SJSA1 (cell line): ENCODE measurements around the gene NALF2. TPM values are rescaled to one million over a fixed set of nuclear protein-coding genes. Genes with fewer than 3 reads are reported as not detected.

ENCODE experiments used
- DNase-seq, 2 experiments: peaks; one replicate each; pipeline ENCODE4 v3.0.0-alpha.2; 2015 to 2020; ENCODE audit warnings: low spot score in 2 of 2, low read depth in 1 of 2
- H3K27ac ChIP-seq: fragments of 250-450 bp; sonication (Bioruptor Pico); 2 replicates; pipeline ENCODE4 v1.5.1; 2020; ENCODE audit warnings: mild to moderate bottlenecking, moderate library complexity
- H3K27me3 ChIP-seq: fragments of 250-450 bp; sonication (Bioruptor Pico); replicated peaks from 2 replicates; pipeline ENCODE4 v1.5.1; 2020; ENCODE audit warnings: mild to moderate bottlenecking, moderate library complexity
- H3K36me3 ChIP-seq: fragments of 250-450 bp; sonication (Bioruptor Pico); 2 replicates; pipeline ENCODE4 v1.5.1; 2020; ENCODE audit warnings: mild to moderate bottlenecking
- H3K4me1 ChIP-seq: fragments of 250-450 bp; sonication (Bioruptor Pico); replicated peaks from 2 replicates; pipeline ENCODE4 v1.6.1; 2021; ENCODE audit warnings: mild to moderate bottlenecking
- H3K4me3 ChIP-seq: fragments of 250-450 bp; sonication (Bioruptor Pico); 2 replicates; pipeline ENCODE4 v1.5.1; 2020; ENCODE audit warnings: mild to moderate bottlenecking
- H3K9me3 ChIP-seq: fragments of 250-450 bp; sonication (Bioruptor Pico); replicated peaks from 2 replicates; pipeline ENCODE4 v1.5.1; 2020; ENCODE audit warnings: mild to moderate bottlenecking
- total RNA-seq: library from RNA; depleted of rRNA; stranded (reverse); fragments of >200 nt; shearing (Covaris generic); gene quantifications from 2 replicates; pipeline ENCODE4 v1.2.3, GENCODE V29; 2014; rRNA removed

NALF2 gene
- total RNA-seq, 1 experiment from 2014 or later: not detected

- Histone ChIP-seq H3K4me3 (no peak overlapping the region), H3K9me3 (no peaks in the 10 kb centered on the region), H3K4me1 (no peaks in the 10 kb centered on the region), H3K27ac (no peak overlapping the region), H3K36me3 (no peaks in the 10 kb centered on the region), H3K27me3 (no peaks in the 10 kb centered on the region)
- no peak for DNase-seq
Observed at GRCh38 chrX:69541956-69542355, 37.8 kb downstream of the NALF2 start.

DNA sequence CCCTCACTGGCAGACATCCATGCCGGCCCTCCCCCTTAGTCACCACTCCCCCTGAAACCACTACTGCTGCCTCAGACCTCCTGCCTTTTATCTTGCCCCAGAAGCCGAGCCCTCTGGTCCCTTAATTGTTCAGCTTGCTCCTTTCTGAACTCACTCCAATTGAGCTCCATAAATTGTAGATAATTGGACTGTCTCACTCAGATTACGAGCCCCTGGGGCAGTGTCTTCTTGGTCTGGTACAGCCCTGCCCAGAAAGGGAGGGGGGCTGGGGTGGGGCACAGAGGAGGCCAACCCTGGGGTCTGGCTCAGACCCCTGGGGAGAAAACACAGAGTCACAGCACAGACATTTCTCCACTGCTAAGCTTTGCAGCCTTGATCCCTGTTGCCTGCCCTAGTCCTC is 39.4 kb downstream of the NALF2 start:
- Histone ChIP-seq H3K36me3 (no peaks in the 10 kb centered on the region), H3K27ac (no peak overlapping the region), H3K4me3 (no peak overlapping the region), H3K4me1 (no peaks in the 10 kb centered on the region), H3K9me3 (no peaks in the 10 kb centered on the region), H3K27me3 (no peaks in the 10 kb centered on the region)
- no peak for DNase-seq

DNA sequence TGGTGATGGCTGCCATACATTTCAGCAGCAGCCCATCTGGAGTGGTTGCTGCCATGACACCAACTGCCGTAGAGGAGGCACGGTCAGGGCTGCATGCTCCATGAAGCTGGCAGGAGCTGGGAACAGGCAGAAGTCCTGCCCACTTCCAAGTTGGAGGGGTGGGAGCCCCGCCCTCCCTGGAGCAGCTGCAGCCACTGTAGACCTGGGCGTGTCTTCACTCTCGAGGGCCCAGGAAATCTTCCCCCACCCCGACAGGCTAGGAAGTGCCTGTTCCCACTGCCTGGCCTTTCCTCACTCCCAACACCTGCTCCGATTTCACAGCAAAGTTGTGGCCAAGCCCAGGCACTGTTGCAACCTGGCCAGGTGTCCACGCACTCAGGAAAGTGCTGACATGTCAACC is 42.3 kb downstream of the NALF2 start:
- Histone ChIP-seq H3K4me3 (no peak overlapping the region), H3K36me3 (no peaks in the 10 kb centered on the region), H3K4me1 (no peaks in the 10 kb centered on the region), H3K27ac (no peak overlapping the region), H3K27me3 (no peaks in the 10 kb centered on the region), H3K9me3 (no peaks in the 10 kb centered on the region)
- DNase-seq: no peak

GRCh38 chrX:69546978-69547377 is 42.9 kb downstream of the NALF2 start:
- Histone ChIP-seq H3K27ac (no peak overlapping the region), H3K4me3 (no peak overlapping the region), H3K36me3 (no peaks in the 10 kb centered on the region), H3K9me3 (no peaks in the 10 kb centered on the region), H3K4me1 (no peaks in the 10 kb centered on the region), H3K27me3 (no peaks in the 10 kb centered on the region)
- DNase-seq: no peak

- H3K9me3 ChIP-seq: no peaks in the 10 kb centered on the region
- DNase-seq: no peak
- H3K27me3 ChIP-seq: no peaks in the 10 kb centered on the region
- H3K27ac ChIP-seq: no peak overlapping the region
- H3K4me1 ChIP-seq: no peaks in the 10 kb centered on the region
- H3K36me3 ChIP-seq: no peaks in the 10 kb centered on the region
- H3K4me3 ChIP-seq: no peak overlapping the region
Observed at GRCh38 chrX:69551421-69552009, 47.4 kb downstream of the NALF2 start.

GRCh38 chrX:69552512-69552911 is 48.4 kb downstream of the NALF2 start:
- H3K9me3 ChIP-seq: no peaks in the 10 kb centered on the region
- no peak overlapping the region for H3K4me3 ChIP-seq
- H3K27me3 ChIP-seq: no peaks in the 10 kb centered on the region
- DNase-seq: no peak
- no peaks in the 10 kb centered on the region for H3K36me3 ChIP-seq
- no peaks in the 10 kb centered on the region for H3K4me1 ChIP-seq
- H3K27ac ChIP-seq: no peak overlapping the region

Other genes starting within 250 kb of the NALF2 start
- not detected in 2 replicates for gene EDA, start 111.8 kb downstream of the NALF2 start, total RNA-seq